H1 (cell line): ENCODE measurements around the gene PSKH1. TPM values are rescaled to one million over a fixed set of nuclear protein-coding genes. Genes with fewer than 3 reads are reported as not detected.

ENCODE experiments used
- CTCF ChIP-seq, 3 experiments: IDR thresholded peaks; 1 replicate in 2 of 3; 2 replicates in 1 of 3; pipeline versions ENCODE4 v1.5.1 to v1.6.1; 2011; ENCODE audit warnings: low read length in 3 of 3, mild to moderate bottlenecking in 3 of 3, inconsistent platforms in 2 of 3, low read depth in 1 of 3, moderate library complexity in 1 of 3; ENCODE audit not compliant: insufficient read depth in 1 of 3; ENCODE audit errors: control extremely low read depth in 1 of 3
- KDM4A ChIP-seq: IDR thresholded peaks from one replicate; pipeline ENCODE4 v1.7.1; 2012; ENCODE audit warnings: low read depth, mild to moderate bottlenecking, moderate library complexity, low read length, inconsistent platforms; ENCODE audit not compliant: severe bottlenecking
- RXRA ChIP-seq: IDR thresholded peaks from 2 replicates; pipeline ENCODE4 v1.6.1; 2011; ENCODE audit warnings: low read depth, mild to moderate bottlenecking, low read length, moderate library complexity; ENCODE audit not compliant: insufficient read depth
- polyA plus RNA-seq, 7 experiments: library from polyadenylated mRNA; depleted of rRNA in 3 of 7; stranded (reverse) in 5 of 7; unstranded in 2 of 7; fragments of >200 nt in 5 of 7; fragments of 200-250 nt in 2 of 7; gene quantifications; 1 replicate in 5 of 7; 2 replicates in 1 of 7; 4 replicates in 1 of 7; pipeline versions ENCODE4 v1.2.1 to v1.2.3, GENCODE V29; 2011 to 2013; ENCODE audit warnings: missing spikeins in 2 of 7, mixed read lengths in 2 of 7
- total RNA-seq: library from RNA; stranded (reverse); fragmentation: NEBNext Ultra II Directional; extraction: Animal tissue kit (Norgen Biotek cat#: 25700); gene quantifications from 2 replicates; pipeline ENCODE4 v1.2.1, GENCODE V29; 2021

The PSKH1 gene
- total and polyA plus RNA-seq, 2 of the 8 experiments (the other 6 are each of a cell fraction or from before 2014, with no cell fraction given): 24.8 to 51.0 TPM

- no peak for TF ChIP-seq KDM4A
- TF ChIP-seq CTCF (IDR thresholded peaks at IDR 0.05; ENCODE audit: control extremely low read depth in 1 of 3, insufficient read depth in 1 of 3, low read depth in 1 of 3, low read length in 3 of 3): no peak
- no peak for TF ChIP-seq RXRA
Measured at GRCh38 chr16:67882374-67883145, 10.5 kb upstream of the PSKH1 start (continued).
